HEK293T (cell line): ENCODE measurements around the gene ADAMTS19.

ENCODE experiments used
- ARNT ChIP-seq: fragments of 450-650 bp; IDR thresholded peaks from 2 replicates; pipeline ENCODE4 v1.6.1; 2017; ENCODE audit warnings: mild to moderate bottlenecking
- BHLHE40 ChIP-seq: fragments of 450-650 bp; IDR thresholded peaks from 2 replicates; pipeline ENCODE4 v1.6.1; 2016; ENCODE audit warnings: mild to moderate bottlenecking, moderate library complexity, borderline replicate concordance
- FOXM1 ChIP-seq: fragments of 450-650 bp; IDR thresholded peaks from 2 replicates; pipeline ENCODE4 v1.6.1; 2017; ENCODE audit warnings: mild to moderate bottlenecking, borderline replicate concordance
- HDGF ChIP-seq: fragments of 450-650 bp; IDR thresholded peaks from 2 replicates; pipeline ENCODE4 v1.6.1; 2017; ENCODE audit warnings: antibody characterized with exemption, borderline replicate concordance
- LEF1 ChIP-seq: fragments of 450-650 bp; IDR thresholded peaks from 2 replicates; pipeline ENCODE4 v1.6.1; 2017; ENCODE audit warnings: mild to moderate bottlenecking, borderline replicate concordance
- SP1 ChIP-seq: fragments of 450-650 bp; IDR thresholded peaks from 2 replicates; pipeline ENCODE4 v1.6.1; 2017
- TARDBP ChIP-seq: fragments of 450-650 bp; IDR thresholded peaks from 2 replicates; pipeline ENCODE4 v1.6.1; 2016

GRCh38 chr5:129743541-129744187 lies 283.6 kb downstream of the ADAMTS19 start:
- TF ChIP-seq SP1 (no peak), LEF1 (no peak), BHLHE40 (no peak), ARNT (no peak), FOXM1 (no peak), TARDBP (no peak), HDGF (no peak)
